DMS 273 (cell line): ENCODE data around the gene ASIC2.

ENCODE experiments used
- DNase-seq: peaks from one replicate; lab custom pipeline; 2025; ENCODE audit not compliant: unreplicated experiment; lab: John Stamatoyannopoulos, UW

The ASIC2 gene

GRCh38 chr17:33290253-33290652 lies 2.8 kb downstream of the ASIC2 start:
- peak; percentile 9 for DNase-seq

- no peak for DNase-seq
Measured at GRCh38 chr17:33288954-33289353, 4.1 kb downstream of the ASIC2 start.

- no peak for DNase-seq
Measured at GRCh38 chr17:33287096-33287725, 5.9 kb downstream of the ASIC2 start.

GRCh38 chr17:33285413-33285812 lies 7.7 kb downstream of the ASIC2 start:
- no peak for DNase-seq

GRCh38 chr17:33284022-33284421 lies 9.1 kb downstream of the ASIC2 start:
- no peak for DNase-seq

- DNase-seq = no peak
Measured at GRCh38 chr17:33280162-33280943, 12.7 kb downstream of the ASIC2 start.

GRCh38 chr17:33277436-33278100 lies 15.5 kb downstream of the ASIC2 start:
- no peak for DNase-seq

- DNase-seq = no peak
Measured at GRCh38 chr17:33273743-33274410, 19.2 kb downstream of the ASIC2 start.

- no peak for DNase-seq
Measured at GRCh38 chr17:33273271-33273670, 19.8 kb downstream of the ASIC2 start.

GRCh38 chr17:33272438-33272837 lies 20.7 kb downstream of the ASIC2 start:
- DNase-seq = no peak

GRCh38 chr17:33269337-33270060 lies 23.6 kb downstream of the ASIC2 start:
- no peak for DNase-seq

- no peak for DNase-seq
Measured at GRCh38 chr17:33267851-33268548, 25.1 kb downstream of the ASIC2 start.

- no peak for DNase-seq
Measured at GRCh38 chr17:33267271-33267790, 25.8 kb downstream of the ASIC2 start.

GRCh38 chr17:33266611-33267010 lies 26.5 kb downstream of the ASIC2 start:
- no peak for DNase-seq

GRCh38 chr17:33266116-33266515 lies 27.0 kb downstream of the ASIC2 start:
- no peak for DNase-seq

GRCh38 chr17:33263396-33263795 lies 29.7 kb downstream of the ASIC2 start:
- DNase-seq = no peak

- no peak for DNase-seq
Measured at GRCh38 chr17:33262266-33263123, 30.6 kb downstream of the ASIC2 start.

- DNase-seq = no peak
Measured at GRCh38 chr17:33261820-33262219, 31.3 kb downstream of the ASIC2 start.

GRCh38 chr17:33260638-33261037 lies 32.5 kb downstream of the ASIC2 start:
- no peak for DNase-seq
